HG03064 (cell line): ENCODE results near the gene DNAH14.
"Not testable (repeated sequence)": the region's sequence is repeated elsewhere in the genome, so short reads cannot be mapped to it uniquely, and the experiment has no call there.

Experiments used
- ATAC-seq: cut with Tn5 transposase; IDR thresholded peaks from one replicate; pipeline ENCODE4 v1.9.1; 2021; ENCODE audit warnings: low read depth; ENCODE audit not compliant: unreplicated experiment

DNAH14 gene

GRCh38 chr1:224989615-224990014, 60.1 kb downstream of the DNAH14 start:
- ATAC-seq = no peak

DNA sequence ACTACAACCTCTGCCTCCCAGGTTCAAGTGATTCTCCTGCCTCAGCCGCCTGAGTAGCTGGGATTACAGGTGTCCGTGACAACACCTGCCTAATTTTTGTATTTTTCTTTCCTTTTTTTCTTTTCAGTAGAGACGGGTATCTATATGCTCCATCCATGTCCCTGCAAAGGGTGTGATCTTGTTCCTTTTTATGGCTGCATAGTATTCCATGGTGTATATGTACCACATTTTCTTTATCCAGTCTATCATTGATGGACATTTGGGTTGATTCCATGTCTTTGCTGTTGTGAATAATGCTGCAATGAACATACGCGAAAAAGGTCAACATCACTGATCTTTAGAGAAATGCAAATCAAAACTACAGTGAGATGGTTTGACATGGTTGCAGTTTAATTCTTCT, 62.1 kb downstream of the DNAH14 start:
- not testable (repeated sequence) for ATAC-seq

GRCh38 chr1:224995602-224996001, 66.1 kb downstream of the DNAH14 start:
- no peak for ATAC-seq

- no peak for ATAC-seq
Observed at GRCh38 chr1:224996266-224996665, 66.8 kb downstream of the DNAH14 start.

GRCh38 chr1:224998185-224998584, 68.7 kb downstream of the DNAH14 start:
- ATAC-seq = no peak

DNA sequence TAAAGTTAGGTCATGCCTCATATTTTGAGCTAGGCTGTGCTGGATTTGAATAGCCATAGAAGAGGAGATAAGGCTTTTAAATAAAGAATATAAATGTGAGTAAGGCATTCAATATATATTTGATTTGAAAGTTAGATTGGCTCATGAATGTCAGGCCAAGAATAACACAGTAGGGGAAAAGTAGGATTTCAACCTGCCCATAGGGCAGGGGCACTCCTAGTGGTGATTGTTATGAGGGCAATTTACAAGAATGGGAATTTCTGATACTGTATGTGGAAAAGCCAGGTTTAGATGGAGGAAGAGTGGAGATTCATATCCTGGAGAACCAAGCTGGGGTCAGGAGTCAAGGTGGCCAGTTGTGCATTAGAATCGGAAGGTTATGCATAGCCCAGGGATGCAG, 74.9 kb downstream of the DNAH14 start:
- no peak for ATAC-seq

DNA sequence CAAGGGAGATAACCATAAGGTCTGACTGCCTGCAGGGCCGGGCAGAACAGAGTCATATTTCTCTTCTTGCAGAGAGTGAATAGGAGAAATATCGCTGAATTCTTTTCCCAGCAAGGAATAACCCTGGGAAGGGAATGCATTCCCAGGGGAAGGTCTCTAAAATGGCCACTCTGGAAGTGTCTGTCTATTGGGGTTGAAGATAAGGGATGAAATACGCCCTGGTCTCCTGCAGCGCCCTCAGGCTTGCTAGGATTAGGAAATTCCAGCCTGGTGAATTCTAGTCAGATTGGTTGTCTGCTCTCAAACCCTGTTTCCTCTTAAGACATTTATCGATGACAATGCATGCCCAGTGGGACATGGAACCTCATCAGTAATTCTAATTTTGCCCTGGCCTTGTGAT, 76.9 kb downstream of the DNAH14 start:
- ATAC-seq = not testable (repeated sequence)

GRCh38 chr1:225008050-225008449, 78.6 kb downstream of the DNAH14 start:
- not testable (repeated sequence) for ATAC-seq

DNA sequence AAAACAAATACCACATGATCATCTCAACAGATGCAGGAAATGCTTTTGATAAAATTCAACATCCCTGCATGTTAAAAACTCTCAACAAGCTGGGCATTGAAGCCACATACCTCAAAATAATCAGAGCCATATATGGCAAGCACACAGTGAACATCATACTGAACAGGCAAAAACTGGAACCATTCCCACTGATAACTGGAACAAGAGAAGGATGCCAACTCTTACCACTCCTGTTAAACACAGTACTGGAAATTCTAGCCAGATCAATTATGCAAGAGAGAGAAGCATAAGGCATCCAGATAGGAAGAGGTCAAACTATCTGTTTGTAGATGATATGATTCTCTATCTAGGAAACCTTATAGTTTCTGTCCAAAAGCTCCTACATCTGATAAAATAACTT, 91.6 kb downstream of the DNAH14 start:
- ATAC-seq = no peak

- ATAC-seq = no peak
Observed at GRCh38 chr1:225026701-225027100, 97.2 kb downstream of the DNAH14 start.

DNA sequence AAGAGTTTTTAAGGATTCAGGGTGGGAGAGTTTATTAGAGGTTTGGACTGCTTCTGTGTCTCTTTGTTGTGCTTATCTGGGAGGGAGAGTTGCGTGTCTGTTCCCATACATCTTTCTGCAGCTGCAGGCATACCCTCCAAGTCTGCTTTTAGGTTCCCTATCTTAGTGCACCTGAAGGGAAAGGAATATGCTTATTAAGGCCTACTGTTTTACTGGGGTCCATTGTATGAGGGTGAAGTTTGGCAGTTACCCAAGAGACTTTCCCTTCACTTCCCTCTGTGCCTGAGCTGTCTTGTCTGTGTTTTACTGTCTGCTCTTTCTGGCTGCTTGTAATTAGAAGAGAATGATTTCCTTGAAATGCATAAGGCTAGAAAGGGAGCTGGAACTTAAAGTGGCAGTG, 107.0 kb downstream of the DNAH14 start:
- not testable (repeated sequence) for ATAC-seq

DNA sequence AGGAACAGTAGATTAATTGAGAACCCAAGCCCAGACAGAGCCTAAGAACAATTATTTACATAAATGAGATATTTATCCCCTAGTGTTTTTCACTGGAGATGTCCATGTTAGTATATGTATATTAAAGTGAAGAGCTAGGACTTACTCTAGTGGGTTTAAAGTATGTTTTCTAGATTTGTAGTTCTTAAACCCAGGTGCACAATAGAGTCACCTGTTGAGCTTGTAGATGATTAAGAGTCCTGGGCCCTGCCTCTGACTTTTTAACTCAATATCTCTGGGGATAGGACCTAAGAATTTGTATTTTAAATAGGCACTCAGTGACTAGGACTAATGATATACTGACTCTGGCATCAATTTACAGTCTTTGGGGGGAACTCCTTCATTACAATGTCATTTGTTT, 112.8 kb downstream of the DNAH14 start:
- no peak for ATAC-seq

- ATAC-seq = no peak
Observed at GRCh38 chr1:225044258-225044657, 114.8 kb downstream of the DNAH14 start.

DNA sequence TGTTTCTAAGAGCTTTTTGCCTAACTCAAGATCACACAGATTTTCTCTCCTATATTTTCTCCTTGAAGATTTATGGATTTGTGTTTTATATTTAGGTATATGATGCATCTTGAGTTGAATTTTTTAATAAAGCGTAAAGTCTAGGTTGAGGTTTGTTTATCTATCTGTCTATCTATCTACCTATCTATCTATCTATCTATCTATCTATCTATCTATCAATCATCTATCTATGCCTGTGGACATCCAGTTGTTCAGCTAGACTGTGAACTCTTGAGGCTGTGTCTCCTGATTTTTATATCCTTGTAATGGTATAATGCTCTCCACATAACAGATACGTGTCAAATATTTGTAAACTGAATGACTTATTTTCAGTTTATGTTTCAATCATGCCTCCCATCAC, 120.1 kb downstream of the DNAH14 start:
- no peak for ATAC-seq

- ATAC-seq = no peak
Observed at GRCh38 chr1:225063722-225064121, 134.2 kb downstream of the DNAH14 start.

GRCh38 chr1:225070972-225071371, 141.5 kb downstream of the DNAH14 start:
- ATAC-seq = no peak

- no peak for ATAC-seq
Observed at GRCh38 chr1:225097175-225097574, 167.7 kb downstream of the DNAH14 start.

DNA sequence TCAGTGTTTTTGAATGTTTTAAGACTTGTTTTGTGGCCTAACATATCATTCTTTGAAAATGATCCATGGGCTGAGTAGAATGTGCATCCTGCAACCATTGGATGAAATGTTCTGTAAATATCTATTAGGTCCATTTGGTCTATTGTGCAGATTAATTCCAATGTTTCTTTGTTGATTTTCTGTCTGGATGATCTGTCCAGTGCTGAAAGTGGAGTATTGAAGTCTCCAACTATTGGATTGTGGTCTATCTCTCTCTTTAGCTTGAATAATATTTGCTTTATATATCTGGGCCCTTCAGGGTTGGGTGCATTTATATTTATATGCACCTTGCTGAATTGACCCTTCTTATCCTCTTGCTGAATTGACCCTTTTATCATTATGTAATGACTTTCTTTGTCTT, 181.5 kb downstream of the DNAH14 start:
- no peak for ATAC-seq

DNA sequence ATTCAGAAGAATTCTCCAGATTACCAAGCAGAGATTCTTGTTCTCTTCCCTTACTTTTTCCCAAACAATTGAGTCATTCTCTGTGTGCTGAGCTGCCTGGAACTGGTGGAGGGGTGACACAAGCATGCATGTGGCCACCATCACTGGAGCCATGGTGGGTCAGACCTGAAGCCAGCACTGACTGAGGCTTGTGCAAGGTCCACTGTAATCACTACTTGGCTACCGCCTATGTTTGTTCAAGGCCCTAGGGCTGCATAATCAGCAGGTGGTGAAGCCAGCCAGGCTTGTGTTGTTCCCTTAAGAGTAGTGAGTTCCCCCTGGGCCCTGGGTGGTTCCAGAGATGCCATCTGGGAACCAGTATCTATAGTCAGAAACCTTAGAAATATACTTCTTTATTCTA, 183.8 kb downstream of the DNAH14 start:
- ATAC-seq = no peak

- ATAC-seq = no peak
Observed at GRCh38 chr1:225114354-225114990, 185.0 kb downstream of the DNAH14 start.

DNA sequence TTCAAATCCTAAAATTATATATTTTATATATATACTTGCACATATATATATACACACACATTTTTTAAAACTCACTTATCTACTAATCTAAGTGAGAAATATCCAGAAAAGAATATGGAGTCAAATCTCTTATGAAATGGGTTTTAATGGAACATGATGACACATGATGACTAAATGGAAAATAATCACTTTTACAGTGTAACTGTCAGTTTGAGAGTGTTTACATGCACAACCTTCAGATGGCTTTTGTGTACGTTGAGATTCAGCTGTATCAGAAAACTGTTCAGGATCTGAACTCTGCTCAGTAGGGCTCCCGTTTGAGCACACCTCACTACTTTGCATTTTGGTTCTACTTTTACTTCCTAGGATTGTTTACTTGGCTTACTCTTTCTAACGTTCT, 189.8 kb downstream of the DNAH14 start:
- ATAC-seq = no peak

- no peak for ATAC-seq
Observed at GRCh38 chr1:225121095-225121494, 191.6 kb downstream of the DNAH14 start.

DNA sequence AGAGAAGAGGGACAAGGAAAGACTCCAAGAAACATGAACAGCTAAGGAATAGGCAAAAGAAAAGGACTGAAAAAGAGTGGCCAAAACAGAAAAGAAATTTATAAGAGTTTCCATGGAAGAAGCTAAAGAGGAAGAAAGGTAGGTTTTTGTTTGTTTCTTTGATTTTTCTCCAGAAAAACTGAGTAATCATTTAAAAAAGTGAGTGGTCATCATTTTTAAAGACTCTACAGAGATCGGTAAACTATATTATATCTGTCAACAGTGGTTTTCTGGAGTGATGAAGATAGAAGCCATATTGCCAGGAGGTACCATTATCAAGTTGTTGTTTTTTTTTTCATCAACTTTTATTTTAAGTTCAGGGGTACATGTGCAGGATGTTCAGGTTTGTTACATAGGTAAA, 202.4 kb downstream of the DNAH14 start:
- ATAC-seq = no peak
